HG03066 (cell line): ENCODE data around the gene XPC.

Experiments used
- ATAC-seq: cut with Tn5 transposase; IDR thresholded peaks from one replicate; pipeline ENCODE4 v1.9.1; 2021; ENCODE audit warnings: low read depth; ENCODE audit not compliant: unreplicated experiment

Gene XPC

DNA sequence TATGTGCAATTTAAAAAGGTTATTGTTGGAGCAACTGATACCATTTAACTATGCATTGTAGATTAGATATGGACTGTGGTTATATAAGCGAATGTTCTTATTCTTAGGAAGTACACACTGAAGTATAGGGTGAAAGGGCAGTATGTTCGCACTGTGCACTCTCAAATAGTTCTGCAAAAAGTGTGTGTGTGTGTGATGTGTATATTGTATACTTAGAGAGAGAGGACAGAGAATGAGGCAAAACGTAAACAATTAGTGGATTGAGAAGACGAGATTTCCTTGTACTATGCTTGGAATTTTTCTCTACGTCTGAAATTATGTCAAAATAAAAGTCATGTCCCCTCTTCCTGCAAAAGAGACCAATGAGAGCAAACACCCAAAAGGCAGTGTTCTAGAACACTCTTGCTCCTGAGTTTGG is 30.6 kb upstream of the XPC start:
- no peak for ATAC-seq

DNA sequence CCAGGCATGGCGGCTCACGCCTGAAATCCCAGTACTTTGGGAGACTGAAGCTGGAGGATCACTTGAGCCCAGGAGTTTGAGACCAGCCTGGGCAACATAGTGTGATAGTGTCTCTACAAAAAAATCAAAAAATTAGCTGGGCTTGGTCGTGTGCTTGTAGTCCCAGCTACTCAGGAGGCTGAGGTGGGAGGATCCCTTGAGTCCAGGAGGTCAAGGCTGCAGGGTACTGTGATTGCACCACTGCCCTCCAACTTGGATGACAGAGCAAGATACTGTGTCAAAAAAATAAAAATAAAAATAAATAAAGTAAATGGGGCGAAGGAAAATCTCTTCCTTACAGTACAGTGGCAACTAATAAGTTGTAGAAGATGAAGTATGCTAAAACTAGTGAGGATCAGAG is 29.8 kb upstream of the XPC start:
- no peak for ATAC-seq

DNA sequence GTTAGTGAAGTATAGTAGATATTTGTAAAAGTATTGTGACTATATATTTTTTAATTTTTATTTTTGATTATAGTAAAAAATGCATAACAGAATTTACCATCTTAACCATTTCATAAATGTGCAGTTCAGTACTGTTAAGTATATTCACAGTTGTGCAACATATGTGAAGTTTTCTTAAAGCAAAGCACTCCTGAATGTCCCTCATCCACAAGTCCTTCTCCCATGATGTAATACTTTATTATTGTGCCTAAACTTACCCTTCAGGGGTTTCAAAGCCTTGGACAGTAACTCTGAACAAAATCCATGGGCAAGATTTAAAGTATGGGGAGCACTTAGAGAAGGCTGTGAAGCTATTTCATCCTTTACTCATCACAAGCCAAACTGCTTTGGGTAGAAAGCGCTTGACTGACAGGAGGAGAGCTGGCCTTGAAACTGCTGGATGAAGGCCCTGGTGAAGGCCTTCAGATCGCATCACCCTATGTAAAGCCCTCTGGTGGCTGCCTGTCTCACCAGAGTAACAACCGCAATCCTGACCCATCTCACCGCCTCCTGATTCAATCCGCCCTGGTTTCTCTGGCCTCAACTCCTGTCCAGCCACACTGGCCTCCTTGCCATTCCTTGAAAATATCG is 28.3 kb upstream of the XPC start:
- no peak for ATAC-seq

DNA sequence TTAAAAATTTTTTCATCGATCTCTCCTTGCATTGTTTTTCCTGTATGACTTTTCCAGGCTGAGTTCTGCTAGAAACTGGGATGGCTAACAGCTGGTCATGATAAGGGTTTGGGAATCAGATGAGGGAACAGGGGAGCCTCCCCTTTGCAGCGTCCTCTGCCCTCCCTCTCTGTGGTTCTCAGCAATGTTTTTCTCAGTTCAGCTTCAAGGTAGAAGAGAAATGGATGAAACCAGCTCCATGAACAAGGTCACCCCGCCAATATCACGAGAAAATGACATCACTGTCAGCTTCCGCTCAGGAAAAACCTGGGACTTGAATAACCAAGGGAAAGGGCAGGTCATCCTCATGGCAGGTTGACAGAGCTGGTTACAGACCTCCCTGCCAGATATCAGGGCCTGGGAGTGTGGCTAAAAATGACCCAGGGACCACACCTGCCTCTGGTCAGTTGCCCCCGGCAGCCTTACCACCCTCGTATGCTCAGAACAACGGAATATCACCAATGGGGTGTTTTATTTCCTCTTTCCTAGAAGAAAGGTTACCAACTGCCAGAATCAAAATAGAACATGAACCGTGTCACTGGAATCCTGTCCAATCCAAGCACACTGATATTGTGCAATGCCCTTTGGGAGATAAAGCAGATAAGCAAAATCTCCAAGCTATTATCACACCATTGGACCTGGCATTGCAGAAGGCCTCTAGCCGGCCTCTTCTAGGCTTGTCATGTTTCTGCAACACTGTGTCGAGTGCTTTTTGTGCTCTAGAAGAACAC is 26.3 kb upstream of the XPC start:
- ATAC-seq: no peak

DNA sequence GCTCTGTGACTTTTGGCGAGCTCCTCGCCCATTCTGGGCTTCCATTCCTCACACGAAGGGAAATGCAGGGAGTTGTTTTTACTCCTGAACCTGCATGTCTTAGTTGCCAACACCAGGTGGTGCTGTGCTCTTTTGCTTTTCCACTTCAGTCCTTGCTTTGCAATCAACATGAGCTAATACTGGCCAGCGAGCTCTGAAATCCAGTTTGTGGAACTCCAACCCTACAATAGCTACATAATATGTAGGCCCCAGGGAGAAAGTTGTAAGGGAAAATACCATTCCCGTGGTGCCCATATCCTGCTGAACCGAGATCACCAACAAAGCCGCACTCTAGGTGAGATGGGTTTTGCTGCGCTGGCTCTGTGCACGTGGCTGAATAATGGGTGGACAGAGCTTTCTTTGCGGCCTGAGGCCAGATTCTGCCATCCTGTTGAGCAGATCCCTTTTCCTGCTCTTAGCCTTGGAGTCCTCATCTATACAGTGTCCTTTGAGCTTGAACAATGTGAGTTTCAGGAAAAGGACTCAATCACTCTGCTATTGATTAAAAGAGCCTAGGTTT is 25.2 kb upstream of the XPC start:
- ATAC-seq: no peak

DNA sequence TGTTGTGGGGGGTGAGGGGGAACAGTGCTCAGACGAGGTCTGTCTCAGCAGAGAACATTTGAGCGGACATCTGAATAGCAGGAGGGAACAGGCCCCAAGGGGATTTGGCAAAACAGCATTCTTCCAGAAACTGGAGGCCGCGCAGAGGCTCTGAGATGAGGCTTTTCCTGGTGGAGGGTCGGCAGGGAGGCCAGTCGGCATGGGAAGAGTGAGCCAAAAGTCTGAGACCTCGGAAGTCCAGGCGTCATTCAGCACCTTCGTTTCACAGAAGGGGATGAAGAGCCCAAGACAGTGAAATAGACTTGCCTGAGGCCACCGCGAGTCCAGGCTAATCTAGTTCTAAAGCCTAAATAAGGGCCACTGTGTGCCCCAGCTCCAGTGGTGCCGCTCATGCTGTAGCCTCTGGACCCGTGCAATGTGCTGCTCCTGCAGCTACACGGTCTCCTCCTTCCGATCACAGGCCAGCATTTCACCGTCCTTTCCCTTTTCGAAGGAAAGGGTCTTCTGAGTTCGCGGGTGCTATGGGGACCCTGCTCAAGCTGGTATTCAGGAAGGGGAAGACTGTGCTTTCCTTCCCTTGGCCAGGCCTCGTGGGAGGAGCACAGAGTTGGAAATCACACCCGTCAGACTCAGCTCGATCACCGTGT is 24.6 kb upstream of the XPC start:
- no peak for ATAC-seq

DNA sequence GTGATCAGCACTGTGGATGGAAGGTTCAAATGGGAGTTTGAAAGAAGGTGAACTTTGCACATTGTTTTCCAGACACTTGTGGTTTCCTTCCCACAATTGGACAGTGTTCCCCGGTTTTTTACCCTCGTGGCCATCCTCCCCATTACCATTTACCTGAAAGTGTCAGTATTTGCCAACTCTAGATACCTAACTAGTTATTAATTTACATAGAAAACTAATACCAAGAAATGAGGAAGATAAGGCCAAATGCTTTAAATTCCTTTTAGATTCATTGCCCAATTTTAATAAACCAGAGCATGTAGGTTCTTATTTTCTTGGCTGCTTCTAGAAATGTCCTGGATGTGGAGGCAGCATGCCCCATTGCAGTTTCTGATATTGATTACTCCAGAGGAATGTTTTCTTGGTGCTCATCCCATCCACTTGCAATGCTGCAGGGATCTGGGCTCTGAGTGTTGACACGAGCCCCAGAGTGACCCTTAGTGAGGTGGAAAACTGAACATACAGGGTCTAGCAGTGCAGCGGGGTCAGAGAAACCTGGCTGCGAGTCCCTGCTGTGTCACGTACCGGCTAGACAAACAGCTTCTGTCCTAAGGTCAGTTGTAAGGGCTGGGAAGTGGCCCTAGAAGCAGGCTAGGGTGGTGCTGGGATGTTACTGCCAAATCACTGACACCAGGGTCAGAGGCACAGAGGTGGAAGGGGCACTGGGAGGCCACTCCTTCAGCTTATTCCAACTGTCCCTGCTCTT is 23.7 kb upstream of the XPC start:
- ATAC-seq: no peak

DNA sequence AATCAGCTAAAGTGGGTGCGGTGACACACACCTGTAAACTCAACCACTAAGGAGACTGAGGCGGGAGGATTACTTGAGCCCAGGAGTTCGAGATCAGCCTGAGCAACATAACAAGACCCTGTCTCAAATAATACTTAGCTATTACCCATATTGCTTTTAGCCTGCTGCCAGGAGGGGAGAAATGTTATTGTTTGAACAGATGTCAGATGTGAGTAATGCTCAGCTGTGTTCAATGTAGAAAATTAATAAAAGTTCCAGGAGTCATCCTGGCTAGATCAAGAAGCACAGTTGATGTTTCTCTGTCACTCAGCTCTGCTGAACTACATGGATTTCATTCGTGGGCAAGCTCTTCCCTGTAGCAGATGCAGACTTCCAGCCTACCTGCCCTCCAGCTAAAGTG is 22.4 kb upstream of the XPC start:
- no peak for ATAC-seq

DNA sequence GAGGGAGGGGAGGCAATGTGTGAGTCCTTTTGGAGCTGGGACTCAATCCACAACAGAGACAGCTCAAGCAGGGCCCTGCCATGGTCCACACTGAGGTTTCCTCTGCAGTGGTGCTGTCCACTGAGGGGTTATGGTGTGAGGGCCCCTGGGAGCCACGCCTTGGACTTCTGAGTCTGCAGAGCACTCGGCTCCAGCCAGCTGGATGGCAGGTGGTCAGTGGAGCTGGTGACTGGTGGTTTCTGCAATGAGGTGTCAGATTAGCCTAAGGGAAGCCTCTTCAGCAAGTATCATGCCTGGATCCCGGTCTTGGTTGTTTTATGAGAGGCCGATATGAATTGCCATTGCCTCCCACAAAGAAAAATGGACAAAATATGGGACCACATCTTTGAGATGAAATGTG is 21.9 kb upstream of the XPC start:
- ATAC-seq: no peak

DNA sequence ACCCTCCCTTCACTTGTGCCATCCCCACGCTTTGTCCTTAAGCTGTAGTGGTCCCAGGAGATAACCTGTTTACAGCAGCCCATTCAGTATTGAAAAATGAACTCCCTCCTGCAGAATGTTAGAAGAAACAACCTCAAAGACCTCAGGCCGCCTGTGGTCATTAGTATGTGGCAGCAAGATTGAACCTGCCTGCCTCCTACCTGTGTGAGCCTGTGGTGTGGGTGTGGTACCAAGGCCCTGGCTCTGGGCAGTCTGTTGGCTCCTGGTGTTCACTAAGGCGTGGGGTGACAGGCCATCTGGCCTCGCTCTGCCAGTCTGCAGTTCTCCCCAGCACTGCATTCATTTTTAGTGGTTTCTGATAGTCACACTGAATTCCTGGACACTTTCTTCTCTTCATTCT is 21.2 kb upstream of the XPC start:
- no peak for ATAC-seq

DNA sequence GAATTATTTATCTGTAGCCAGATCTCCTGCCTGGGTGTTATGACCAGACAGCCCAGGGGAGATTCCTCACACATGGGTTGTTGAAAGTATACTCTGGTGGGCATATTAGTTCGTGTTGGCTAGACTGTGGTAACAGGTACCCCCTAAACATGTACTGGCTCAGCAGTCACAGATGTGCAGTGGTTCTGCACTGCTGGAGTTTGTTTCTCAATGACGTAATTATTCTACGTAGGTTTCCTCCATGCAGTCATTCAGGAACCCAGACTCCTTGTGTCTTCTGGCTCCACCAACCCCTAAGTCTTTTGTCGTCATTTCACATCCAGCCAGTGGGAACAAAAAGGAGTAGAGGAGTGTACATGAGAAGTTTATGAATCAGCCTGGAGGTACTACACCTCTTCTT is 16.5 kb upstream of the XPC start:
- no peak for ATAC-seq

DNA sequence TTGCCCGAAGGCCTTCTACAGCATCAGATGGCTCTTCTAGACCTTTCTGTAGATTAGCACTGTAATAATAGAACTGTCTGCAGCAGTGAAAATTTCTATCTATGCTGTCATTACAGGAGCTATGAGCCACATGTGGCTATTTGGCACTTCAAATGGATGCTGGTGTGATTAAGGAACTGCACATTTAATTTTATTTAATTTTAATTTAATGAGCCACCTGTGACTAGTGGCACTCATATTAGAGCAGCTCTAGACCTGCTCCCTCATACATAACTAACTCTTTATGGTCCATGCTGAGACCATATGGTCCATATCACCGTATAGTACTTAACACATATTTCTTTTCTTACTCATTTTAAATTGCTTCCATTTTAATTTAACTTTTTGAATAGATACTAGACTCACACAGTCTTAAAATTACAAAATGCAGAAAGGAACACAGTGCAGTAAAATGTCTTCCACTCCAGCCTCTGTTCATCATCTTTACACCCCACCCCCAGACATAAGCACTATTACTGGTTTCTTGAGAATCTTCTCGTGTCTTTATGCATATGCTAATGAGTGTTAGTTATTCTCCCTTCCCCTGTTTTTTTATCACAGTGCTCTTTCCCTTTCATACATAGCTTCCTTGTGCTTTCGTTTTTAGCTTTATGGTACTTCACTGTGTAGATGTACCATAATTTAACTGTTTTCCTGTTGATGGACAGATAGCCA is 9.8 kb upstream of the XPC start:
- no peak for ATAC-seq

DNA sequence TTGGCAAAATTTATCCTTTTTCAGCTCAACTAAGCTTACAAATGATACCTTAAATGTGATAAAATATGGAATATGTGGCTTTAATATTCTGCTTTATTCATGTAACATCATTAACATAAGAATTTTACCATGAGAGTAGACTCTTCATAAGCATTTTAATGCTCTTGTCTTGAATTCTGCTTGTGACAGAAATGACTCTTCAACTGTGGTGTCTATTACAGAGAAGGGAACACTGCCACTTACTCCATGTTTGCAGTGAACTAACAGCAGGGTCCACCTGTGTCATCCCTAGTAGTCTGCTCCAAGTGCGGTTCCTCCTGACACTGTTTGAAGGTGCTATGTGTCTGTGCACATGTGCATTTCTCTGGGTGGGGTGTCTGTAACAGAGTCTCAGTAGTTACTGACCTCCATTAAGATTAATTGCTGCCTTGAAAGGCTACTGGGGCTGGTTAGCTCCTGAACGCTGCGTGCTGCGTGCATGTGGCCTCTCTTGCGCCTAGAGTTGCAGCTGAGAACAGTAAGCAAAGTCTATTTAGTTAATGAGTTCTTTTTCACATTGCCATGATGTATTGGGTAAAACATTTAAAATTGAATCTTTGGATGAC is 8.6 kb upstream of the XPC start:
- no peak for ATAC-seq

DNA sequence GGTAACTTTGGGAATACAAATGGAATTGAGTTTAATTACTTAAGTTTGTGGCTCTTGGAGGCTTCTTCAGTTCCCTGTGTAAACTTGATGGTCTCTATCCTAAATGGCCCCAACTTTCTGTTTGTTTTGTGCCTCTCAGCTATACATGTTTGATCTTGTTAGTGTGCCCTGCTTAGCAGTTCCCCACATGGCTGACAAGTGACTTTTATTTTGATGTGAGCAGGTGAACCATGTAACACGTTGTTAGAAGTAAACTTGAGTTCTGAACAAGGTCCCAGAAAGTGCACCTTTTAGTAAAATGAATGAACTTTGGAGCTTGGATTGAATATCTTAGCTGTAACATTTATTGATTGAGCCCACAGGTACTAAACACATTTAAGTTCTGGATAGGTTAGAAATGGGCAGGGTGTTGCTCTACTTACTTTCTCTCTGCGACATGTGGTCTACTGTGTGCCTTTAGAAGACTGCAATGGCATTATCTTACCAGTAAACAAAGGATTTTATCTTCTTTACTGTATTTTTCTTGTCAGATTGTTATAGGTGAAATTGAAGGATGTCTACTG is 4.7 kb upstream of the XPC start:
- ATAC-seq: no peak

DNA sequence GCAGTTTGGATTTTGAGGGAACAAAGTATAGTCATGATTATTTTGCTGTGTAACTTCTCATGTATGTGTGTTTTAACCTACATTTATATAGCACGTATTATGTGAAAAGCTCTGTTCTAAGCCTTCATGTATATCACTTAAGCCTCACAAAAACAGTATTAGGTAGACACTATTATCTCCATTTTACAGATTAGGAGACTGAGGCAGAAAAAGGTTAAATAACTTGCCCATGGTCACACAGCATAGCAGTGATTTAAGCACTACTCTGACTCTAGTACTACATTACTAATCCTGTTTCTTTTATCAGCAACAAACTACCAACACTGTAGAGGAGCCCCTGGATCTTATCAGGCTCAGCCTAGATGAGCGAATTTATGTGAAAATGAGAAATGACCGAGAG is 2.9 kb upstream of the XPC start:
- no peak for ATAC-seq

DNA sequence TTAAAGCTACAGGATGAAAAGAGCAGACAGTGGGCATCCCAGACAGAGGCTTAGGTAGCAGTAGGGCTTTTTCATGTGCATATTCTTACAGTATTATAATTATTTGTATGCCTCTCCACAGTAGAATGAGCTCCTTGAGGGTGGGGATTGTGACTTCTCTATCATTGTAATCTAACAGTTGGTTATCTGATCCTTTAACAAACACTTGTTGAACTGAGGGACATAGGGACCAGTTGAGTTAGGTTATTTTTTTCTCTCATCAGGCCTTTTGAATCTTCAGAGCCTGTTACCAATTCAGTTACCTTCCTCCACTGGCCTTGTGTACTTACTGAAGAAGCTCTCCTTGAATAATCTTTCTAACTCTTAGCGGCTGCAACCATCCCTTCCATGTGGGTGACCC is 1.4 kb upstream of the XPC start:
- no peak for ATAC-seq

DNA sequence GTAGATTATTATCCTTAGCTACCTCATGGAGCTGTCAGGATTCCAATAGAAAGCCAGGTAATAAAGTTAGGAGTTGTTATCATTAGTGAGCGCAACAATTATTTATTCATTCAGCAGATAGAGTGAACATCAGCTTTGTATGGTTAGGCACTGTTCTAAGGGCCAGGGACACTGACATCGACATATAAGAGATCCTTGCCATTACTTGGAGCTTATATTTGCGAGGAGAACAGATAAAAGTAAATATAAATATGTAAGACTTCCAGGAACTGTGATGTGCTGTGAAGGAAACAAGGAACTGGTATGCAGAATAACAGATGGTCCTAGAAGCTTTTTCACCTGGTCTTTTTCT is 689 bp upstream of the XPC start:
- ATAC-seq: no peak

DNA sequence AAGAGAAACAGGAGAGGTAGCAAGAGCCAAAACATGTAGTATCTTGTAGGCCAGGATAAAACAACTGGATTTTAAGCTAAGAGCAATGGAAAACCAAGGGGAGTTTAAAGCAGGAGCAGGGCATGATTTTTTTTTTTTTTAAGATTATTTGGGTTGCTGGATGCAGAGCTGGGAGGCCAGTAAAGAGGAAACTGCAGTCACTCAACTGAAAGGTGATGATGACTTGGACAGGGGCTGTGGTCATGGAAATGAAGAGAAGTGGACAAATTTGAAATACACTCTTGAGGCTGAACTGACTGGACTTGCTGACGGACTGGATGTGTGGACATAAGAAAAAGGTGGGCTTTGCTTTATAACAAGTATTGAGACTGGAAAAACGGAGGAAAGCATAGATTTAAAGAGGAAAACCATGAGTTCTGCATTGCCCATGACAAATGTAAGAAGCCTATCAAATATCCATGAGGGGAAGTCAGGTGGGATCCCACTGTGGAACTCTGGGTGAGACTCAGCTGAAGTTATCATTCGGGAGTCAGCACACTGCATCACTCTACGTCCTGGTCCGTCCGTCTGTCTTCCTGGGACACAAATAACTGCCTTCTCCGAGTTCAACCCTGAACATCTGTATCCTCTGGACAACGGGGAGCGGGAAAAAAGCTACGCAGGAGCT is 688 bp downstream of the XPC start:
- ATAC-seq: peak; percentile 8

DNA sequence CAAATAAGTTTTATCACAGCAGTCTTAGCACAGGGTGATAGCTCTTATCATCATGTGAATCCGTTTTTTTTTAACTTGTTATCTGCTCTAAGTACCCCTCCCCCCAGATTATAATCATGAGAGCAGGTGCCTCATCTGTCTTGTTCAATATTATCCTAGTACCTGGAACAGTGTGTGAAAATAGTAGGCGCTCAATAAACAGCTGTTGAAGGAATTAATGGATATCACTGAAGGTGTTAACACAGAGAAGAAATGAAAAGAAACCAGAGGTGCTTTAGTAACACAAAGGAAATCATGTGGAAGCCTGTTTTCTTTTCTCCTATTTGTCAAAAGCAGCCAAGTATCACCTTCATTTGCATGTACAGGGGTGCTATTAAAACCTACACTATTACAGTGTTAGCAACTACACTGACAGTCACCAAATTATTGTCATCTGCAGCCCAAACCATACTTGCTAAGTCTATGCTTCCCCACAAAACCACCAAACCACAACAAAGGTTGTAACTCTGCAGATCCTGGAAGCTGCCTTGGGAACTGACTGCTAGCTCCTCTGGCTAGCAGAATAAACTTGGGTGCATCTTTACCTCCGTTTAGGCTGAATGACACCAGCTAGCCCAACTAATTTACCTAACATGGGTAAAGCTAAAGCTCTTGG is 2.9 kb downstream of the XPC start:
- ATAC-seq: no peak
